ENCODE results near the gene MAPKAP1. TPM values are rescaled to one million over a fixed set of nuclear protein-coding genes. Genes with fewer than 3 reads are reported as not detected.

MAPKAP1 gene
- total and polyA plus RNA-seq, 2 of the 13 experiments (the other 11 are each of a cell fraction or from before 2014, with no cell fraction given): 45.0 to 64.3 TPM

DNA sequence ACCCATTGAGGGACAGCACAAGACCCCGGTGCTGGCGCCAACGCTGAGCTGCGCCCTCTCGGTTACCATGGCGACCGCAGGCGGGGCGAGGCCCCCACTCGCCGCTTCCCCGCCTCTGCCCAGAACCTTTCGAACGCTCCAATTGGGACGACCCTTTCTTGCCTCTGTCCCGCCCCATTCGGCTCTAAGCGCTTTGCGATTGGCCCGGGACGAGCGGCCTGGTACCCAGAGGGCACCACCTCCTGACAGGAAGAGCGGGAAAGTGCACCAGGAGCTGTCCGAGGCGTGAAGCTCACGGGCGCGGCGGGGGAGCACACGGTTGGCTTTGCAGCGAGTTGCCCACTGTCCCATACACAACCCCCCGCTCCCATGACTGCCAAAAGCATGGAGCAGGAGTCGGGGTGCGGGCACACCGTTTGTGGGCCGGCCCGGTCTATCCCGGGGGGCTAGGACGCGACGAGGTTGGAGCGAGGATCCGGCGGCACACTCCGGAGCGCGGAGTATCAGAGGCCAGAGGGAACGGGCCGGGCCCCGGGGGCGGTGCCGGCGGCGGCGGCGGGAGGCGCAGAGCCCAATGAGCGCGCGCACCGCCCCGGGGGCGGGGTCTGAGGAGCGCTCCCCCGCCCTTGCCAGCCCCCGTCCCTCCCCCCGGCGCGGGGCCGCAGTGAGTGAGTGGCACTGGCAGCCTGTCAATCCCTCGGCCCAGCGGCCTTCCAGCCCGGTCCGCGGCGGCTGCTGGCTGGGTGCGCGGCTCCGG, 39.2 kb upstream of the MAPKAP1 start (continued):
- TF ChIP-seq SIN3A (IDR thresholded peaks at IDR 0.05; ENCODE audit: borderline replicate concordance, low read depth, low read length): peak; percentile 19; the same call in 1 of the 2 replicates
- TF ChIP-seq, protein P1, sequence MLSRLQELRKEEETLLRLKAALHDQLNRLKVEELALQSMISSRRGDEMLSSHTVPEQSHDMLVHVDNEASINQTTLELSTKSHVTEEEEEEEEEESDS (CRISPR knock-in tag; IDR thresholded peaks at IDR 0.05; ENCODE audit: borderline replicate concordance): peak; percentile 88; the same call in 1 of the 2 replicates
- no peak; the same call in 1 of the 2 replicates for TF ChIP-seq DNMT3B (CRISPR knock-in tag; conservative IDR thresholded peaks at IDR 0.05)
- TF ChIP-seq, protein P2, sequence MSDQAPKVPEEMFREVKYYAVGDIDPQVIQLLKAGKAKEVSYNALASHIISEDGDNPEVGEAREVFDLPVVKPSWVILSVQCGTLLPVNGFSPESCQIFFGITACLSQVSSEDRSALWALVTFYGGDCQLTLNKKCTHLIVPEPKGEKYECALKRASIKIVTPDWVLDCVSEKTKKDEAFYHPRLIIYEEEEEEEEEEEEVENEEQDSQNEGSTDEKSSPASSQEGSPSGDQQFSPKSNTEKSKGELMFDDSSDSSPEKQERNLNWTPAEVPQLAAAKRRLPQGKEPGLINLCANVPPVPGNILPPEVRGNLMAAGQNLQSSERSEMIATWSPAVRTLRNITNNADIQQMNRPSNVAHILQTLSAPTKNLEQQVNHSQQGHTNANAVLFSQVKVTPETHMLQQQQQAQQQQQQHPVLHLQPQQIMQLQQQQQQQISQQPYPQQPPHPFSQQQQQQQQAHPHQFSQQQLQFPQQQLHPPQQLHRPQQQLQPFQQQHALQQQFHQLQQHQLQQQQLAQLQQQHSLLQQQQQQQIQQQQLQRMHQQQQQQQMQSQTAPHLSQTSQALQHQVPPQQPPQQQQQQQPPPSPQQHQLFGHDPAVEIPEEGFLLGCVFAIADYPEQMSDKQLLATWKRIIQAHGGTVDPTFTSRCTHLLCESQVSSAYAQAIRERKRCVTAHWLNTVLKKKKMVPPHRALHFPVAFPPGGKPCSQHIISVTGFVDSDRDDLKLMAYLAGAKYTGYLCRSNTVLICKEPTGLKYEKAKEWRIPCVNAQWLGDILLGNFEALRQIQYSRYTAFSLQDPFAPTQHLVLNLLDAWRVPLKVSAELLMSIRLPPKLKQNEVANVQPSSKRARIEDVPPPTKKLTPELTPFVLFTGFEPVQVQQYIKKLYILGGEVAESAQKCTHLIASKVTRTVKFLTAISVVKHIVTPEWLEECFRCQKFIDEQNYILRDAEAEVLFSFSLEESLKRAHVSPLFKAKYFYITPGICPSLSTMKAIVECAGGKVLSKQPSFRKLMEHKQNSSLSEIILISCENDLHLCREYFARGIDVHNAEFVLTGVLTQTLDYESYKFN (CRISPR knock-in tag; conservative IDR thresholded peaks at IDR 0.05): peak; percentile 50
- TF ChIP-seq ZNF431 (CRISPR knock-in tag; IDR thresholded peaks at IDR 0.05; ENCODE audit: borderline replicate concordance, low read depth): 0 out of 2 replicates have a peak, but pooled peaks have one; percentile 85
- peak; percentile 74 for TF ChIP-seq NFKBIZ (CRISPR knock-in tag; IDR thresholded peaks at IDR 0.05)
- TF ChIP-seq ZC3H4 (CRISPR knock-in tag; IDR thresholded peaks at IDR 0.05; ENCODE audit: borderline replicate concordance): no peak
- TF ChIP-seq FOSL1 (CRISPR knock-in tag; IDR thresholded peaks at IDR 0.05; ENCODE audit: borderline replicate concordance): peak; percentile 51; the same call in 1 of the 2 replicates
- TF ChIP-seq STAT5B (CRISPR knock-in tag; IDR thresholded peaks at IDR 0.05): peak; percentile 71; the same call in 1 of the 2 replicates
- no peak for TF ChIP-seq HNRNPUL1 (IDR thresholded peaks at IDR 0.05; ENCODE audit: low read depth, low read length)
- TF ChIP-seq, protein P3, sequence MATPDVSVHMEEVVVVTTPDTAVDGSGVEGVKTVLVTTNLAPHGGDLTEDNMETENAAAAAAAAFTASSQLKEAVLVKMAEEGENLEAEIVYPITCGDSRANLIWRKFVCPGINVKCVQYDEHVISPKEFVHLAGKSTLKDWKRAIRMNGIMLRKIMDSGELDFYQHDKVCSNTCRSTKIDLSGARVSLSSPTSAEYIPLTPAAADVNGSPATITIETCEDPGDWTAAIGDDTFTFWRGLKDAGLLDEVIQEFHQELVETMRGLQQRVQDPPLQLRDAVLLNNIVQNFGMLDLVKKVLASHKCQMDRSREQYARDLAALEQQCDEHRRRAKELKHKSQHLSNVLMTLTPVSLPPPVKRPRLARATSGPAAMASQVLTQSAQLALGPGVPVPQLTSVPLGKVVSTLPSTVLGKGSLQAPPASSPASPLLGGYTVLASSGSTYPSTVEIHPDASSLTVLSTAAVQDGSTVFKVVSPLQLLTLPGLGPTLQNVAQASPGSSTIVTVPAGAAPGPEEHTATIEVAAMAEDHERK (CRISPR knock-in tag; IDR thresholded peaks at IDR 0.05; ENCODE audit: low read depth): no peak
- no peak for TF ChIP-seq RBAK (CRISPR knock-in tag; IDR thresholded peaks at IDR 0.05)
- peak; percentile 88; the same call in 1 of the 2 replicates for TF ChIP-seq ZNF30 (CRISPR knock-in tag; IDR thresholded peaks at IDR 0.05)
- TF ChIP-seq, protein P4, sequence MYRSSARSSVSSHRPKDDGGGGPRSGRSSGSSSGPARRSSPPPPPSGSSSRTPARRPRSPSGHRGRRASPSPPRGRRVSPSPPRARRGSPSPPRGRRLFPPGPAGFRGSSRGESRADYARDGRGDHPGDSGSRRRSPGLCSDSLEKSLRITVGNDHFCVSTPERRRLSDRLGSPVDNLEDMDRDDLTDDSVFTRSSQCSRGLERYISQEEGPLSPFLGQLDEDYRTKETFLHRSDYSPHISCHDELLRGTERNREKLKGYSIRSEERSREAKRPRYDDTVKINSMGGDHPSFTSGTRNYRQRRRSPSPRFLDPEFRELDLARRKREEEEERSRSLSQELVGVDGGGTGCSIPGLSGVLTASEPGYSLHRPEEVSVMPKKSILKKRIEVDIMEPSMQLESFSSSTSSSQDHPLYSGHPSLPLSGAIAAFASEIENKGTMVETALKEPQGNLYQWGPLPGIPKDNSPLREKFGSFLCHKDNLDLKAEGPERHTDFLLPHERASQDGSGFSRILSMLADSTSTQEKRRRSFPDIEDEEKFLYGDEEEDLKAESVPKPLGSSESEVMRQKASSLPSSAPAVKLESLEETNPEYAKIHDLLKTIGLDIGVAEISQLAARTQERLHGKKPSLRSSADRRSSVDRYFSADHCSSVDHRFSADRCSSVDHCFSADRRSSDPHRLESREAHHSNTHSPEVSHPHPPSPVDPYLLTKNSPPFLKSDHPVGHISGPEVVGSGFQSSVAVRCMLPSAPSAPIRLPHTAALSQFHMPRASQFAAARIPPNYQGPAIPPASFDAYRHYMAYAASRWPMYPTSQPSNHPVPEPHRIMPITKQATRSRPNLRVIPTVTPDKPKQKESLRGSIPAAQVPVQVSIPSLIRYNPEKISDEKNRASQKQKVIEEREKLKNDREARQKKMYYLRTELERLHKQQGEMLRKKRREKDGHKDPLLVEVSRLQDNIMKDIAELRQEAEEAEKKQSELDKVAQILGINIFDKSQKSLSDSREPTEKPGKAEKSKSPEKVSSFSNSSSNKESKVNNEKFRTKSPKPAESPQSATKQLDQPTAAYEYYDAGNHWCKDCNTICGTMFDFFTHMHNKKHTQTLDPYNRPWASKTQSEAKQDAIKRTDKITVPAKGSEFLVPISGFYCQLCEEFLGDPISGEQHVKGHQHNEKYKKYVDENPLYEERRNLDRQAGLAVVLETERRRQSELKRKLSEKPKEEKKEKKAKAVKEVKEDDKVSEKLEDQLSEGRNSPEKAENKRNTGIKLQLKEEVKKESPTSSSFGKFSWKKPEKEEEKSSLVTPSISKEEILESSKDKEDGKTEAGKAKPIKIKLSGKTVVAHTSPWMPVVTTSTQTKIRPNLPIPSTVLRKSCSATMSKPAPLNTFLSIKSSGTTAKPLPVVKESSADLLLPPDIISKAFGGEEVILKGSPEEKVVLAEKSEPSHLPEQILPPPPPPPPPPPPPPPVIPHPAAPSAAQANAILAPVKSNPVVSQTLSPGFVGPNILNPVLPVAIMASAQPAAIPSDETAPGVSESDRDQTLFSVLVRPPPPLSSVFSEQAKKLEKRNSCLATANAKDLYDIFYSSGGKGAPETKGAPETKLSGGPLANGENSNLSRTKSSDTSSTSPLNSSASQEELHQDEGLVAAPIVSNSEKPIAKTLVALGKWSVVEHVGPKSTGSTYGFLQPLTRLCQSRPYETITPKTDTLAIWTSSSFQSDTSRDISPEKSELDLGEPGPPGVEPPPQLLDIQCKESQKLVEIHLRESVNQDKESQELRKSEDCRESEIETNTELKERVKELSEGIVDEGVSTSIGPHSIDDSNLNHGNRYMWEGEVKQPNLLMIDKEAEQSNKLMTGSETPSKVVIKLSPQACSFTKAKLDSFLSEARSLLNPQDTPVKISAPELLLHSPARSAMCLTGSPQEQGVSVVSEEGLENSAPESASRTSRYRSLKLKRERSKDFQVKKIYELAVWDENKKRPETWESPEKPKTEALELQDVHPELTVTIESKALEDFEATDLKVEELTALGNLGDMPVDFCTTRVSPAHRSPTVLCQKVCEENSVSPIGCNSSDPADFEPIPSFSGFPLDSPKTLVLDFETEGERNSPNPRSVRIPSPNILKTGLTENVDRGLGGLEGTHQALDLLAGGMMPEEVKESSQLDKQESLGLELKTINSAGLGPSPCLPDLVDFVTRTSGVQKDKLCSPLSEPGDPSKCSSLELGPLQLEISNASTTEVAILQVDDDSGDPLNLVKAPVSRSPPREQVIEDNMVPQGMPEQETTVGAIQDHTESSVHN (CRISPR knock-in tag; IDR thresholded peaks at IDR 0.05): peak; percentile 90; the same call in 1 of the 2 replicates
- TF ChIP-seq ZSCAN25 (CRISPR knock-in tag; IDR thresholded peaks at IDR 0.05): no peak

Measured in HepG2 (cell line).